ENCODE results near the gene SEL1L. TPM values are rescaled to one million over a fixed set of nuclear protein-coding genes. Genes with fewer than 3 reads are reported as not detected.
"Not testable (repeated sequence)": the region's sequence is repeated elsewhere in the genome, so short reads cannot be mapped to it uniquely, and the experiment has no call there.

SEL1L gene
- total RNA-seq, 2 donors from 2014 or later, result 62.9 to 64.0 TPM

- Mint-ChIP-seq H3K27me3 (ENCODE audit: insufficient read depth) (peaks cover 28% of the 10 kb centered on the region), H3K4me1 (peaks cover 33% of the 10 kb centered on the region)
Observed at GRCh38 chr14:81430235-81430634, 103.4 kb downstream of the SEL1L start.

GRCh38 chr14:81429749-81430148, 103.9 kb downstream of the SEL1L start:
- not testable (repeated sequence) for H3K27ac Mint-ChIP-seq; H3K4me3 ChIP-seq (ENCODE audit: low read length); H3K9ac ChIP-seq (ENCODE audit: extremely low read depth, low read length, poor library complexity, severe bottlenecking); H3K4me1 ChIP-seq (ENCODE audit: control insufficient read depth, insufficient read depth, low read length); H3K36me3 Mint-ChIP-seq (ENCODE audit: low read depth); H3K9me3 Mint-ChIP-seq; DNase-seq; H3K27ac ChIP-seq (ENCODE audit: low read depth, low read length); H3K36me3 ChIP-seq (ENCODE audit: control insufficient read depth, insufficient read depth, low read length); H3K9me3 ChIP-seq (ENCODE audit: control insufficient read depth, low read length); H3K4me3 Mint-ChIP-seq
- WGBS, 2 experiments (ENCODE audit: insufficient coverage in 1 of 2, insufficient read length in 1 of 2), result 80 to 93% methylated on average over 1 to 11 of the region's 11 CpGs
- H3K27me3 ChIP-seq (ENCODE audit: control insufficient read depth, insufficient read depth, low read length, poor library complexity, severe bottlenecking), result peaks cover 29% of the 10 kb centered on the region
- H3K4me1 Mint-ChIP-seq, result peaks cover 28% of the 10 kb centered on the region
- H3K27me3 Mint-ChIP-seq (ENCODE audit: insufficient read depth), result peaks cover 23% of the 10 kb centered on the region

More at GRCh38 chr14:81430235-81430634, 103.4 kb downstream of the SEL1L start:
- Histone ChIP-seq H3K4me1 (ENCODE audit: control insufficient read depth, insufficient read depth, low read length) (peaks cover 9% of the 10 kb centered on the region), H3K9me3 (ENCODE audit: control insufficient read depth, low read length) (no peaks in the 10 kb centered on the region), H3K4me3 (ENCODE audit: low read length) (no peak overlapping the region), H3K36me3 (ENCODE audit: control insufficient read depth, insufficient read depth, low read length) (no peaks in the 10 kb centered on the region), H3K27me3 (ENCODE audit: control insufficient read depth, insufficient read depth, low read length, poor library complexity, severe bottlenecking) (peaks cover 34% of the 10 kb centered on the region), H3K9ac (ENCODE audit: extremely low read depth, low read length, poor library complexity, severe bottlenecking) (no peak overlapping the region), H3K27ac (ENCODE audit: low read depth, low read length) (no peak overlapping the region)
- TF ChIP-seq CTCF (conservative IDR thresholded peaks at IDR 0.05), result no peak
- 92 to 94% methylated on average over 4 of the region's 5 CpGs for WGBS, 2 experiments (ENCODE audit: insufficient coverage in 1 of 2, insufficient read length in 1 of 2)
- H3K9me3 Mint-ChIP-seq, result no peaks in the 10 kb centered on the region
- no peak overlapping the region for H3K4me3 Mint-ChIP-seq
- DNase-seq, result no peak
- H3K27ac Mint-ChIP-seq, result no peak overlapping the region
- peaks cover 3% of the 10 kb centered on the region for H3K36me3 Mint-ChIP-seq (ENCODE audit: low read depth)

GRCh38 chr14:81429028-81429427, 104.6 kb downstream of the SEL1L start:
- Mint-ChIP-seq H3K9me3 (no peaks in the 10 kb centered on the region), H3K36me3 (ENCODE audit: low read depth) (peaks cover 5% of the 10 kb centered on the region), H3K27me3 (ENCODE audit: insufficient read depth) (peaks cover 19% of the 10 kb centered on the region), H3K4me1 (peaks cover 21% of the 10 kb centered on the region), H3K4me3 (no peak overlapping the region), H3K27ac (no peak overlapping the region)
- peaks cover 6% of the 10 kb centered on the region for H3K4me1 ChIP-seq (ENCODE audit: control insufficient read depth, insufficient read depth, low read length)
- no peaks in the 10 kb centered on the region for H3K36me3 ChIP-seq (ENCODE audit: control insufficient read depth, insufficient read depth, low read length)
- WGBS, 2 experiments (ENCODE audit: insufficient coverage in 1 of 2, insufficient read length in 1 of 2), result 97 to 100% methylated on average over 1 of the region's 1 CpG
- no peak overlapping the region for H3K27ac ChIP-seq (ENCODE audit: low read depth, low read length)
- no peak overlapping the region for H3K9ac ChIP-seq (ENCODE audit: extremely low read depth, low read length, poor library complexity, severe bottlenecking)
- no peak for DNase-seq
- no peaks in the 10 kb centered on the region for H3K9me3 ChIP-seq (ENCODE audit: control insufficient read depth, low read length)
- no peak for TF ChIP-seq CTCF (conservative IDR thresholded peaks at IDR 0.05)
- H3K27me3 ChIP-seq (ENCODE audit: control insufficient read depth, insufficient read depth, low read length, poor library complexity, severe bottlenecking), result peaks cover 22% of the 10 kb centered on the region
- H3K4me3 ChIP-seq (ENCODE audit: low read length), result no peak overlapping the region

Data from endodermal cell (in vitro differentiated cells).